GM23338 (cell line): ENCODE measurements around the gene OGA. TPM values are rescaled to one million over a fixed set of nuclear protein-coding genes. Genes with fewer than 3 reads are reported as not detected.

Experiments
- ATAC-seq: fragments of 200-7000 bp; cut with Tn5 transposase; 3 replicates; pipeline ENCODE4 v1.9.1; 2020
- DNase-seq: peaks from one replicate; pipeline ENCODE4 v3.0.0-alpha.2; 2015; ENCODE audit warnings: low spot score
- H2AFZ ChIP-seq: fragments of 200-600 bp; sonication (generic); 2 replicates; pipeline ENCODE4 v1.8.0; 2016; ENCODE audit warnings: antibody characterized with exemption, mild to moderate bottlenecking, moderate library complexity
- H3F3A ChIP-seq: fragments of 200-600 bp; sonication (generic); replicated peaks from 2 replicates; pipeline ENCODE4 v1.8.0; 2017; ENCODE audit warnings: antibody characterized with exemption, mixed run types, low read depth
- H3K27ac ChIP-seq: fragments of 200-600 bp; sonication (generic); 2 replicates; pipeline ENCODE4 v1.6.1; 2016; ENCODE audit warnings: low read depth
- H3K27me3 ChIP-seq: fragments of 200-600 bp; sonication (generic); 2 replicates; pipeline ENCODE4 v1.8.0; 2016; ENCODE audit warnings: mild to moderate bottlenecking, mixed run types, moderate library complexity; ENCODE audit not compliant: insufficient read depth
- H3K36me3 ChIP-seq: fragments of 200-600 bp; sonication (generic); 2 replicates; pipeline ENCODE4 v1.8.0; 2016; ENCODE audit warnings: mild to moderate bottlenecking; ENCODE audit not compliant: insufficient read depth
- H3K4me1 ChIP-seq: fragments of 200-600 bp; sonication (generic); 2 replicates; pipeline ENCODE4 v1.8.0; 2016; ENCODE audit warnings: mild to moderate bottlenecking, moderate library complexity; ENCODE audit not compliant: insufficient read depth
- H3K4me2 ChIP-seq: fragments of 200-600 bp; sonication (generic); 2 replicates; pipeline ENCODE4 v1.7.1; 2017; ENCODE audit warnings: mixed run types
- H3K4me3 ChIP-seq: fragments of 200-600 bp; sonication (generic); 2 replicates; pipeline ENCODE4 v1.6.1; 2016; ENCODE audit warnings: mixed run types
- H3K79me2 ChIP-seq: fragments of 200-600 bp; sonication (generic); replicated peaks from 2 replicates; pipeline ENCODE4 v1.8.0; 2017; ENCODE audit warnings: mild to moderate bottlenecking; ENCODE audit not compliant: insufficient read depth
- H3K9me2 ChIP-seq: fragments of 200-600 bp; sonication (generic); 2 replicates; pipeline ENCODE4 v1.8.0; 2017; ENCODE audit not compliant: insufficient read depth
- H4K20me1 ChIP-seq: fragments of 200-600 bp; sonication (generic); replicated peaks from 2 replicates; pipeline ENCODE4 v1.8.0; 2017; ENCODE audit warnings: mild to moderate bottlenecking; ENCODE audit not compliant: insufficient read depth
- H3K27ac Mint-ChIP-seq: 2 replicates; pipeline ENCODE4 v1.8.0; 2020; ENCODE audit warnings: inconsistent platforms, mild to moderate bottlenecking, moderate library complexity, mixed read lengths
- H3K27me3 Mint-ChIP-seq: 3 replicates; pipeline ENCODE4 v1.8.0; 2022; ENCODE audit warnings: low read depth, mild to moderate bottlenecking, moderate library complexity, mixed read lengths, inconsistent platforms; ENCODE audit not compliant: insufficient read depth, poor library complexity
- H3K36me3 Mint-ChIP-seq: 3 replicates; pipeline ENCODE4 v1.8.0; 2021; ENCODE audit warnings: low read depth, mild to moderate bottlenecking, inconsistent platforms, moderate library complexity, mixed read lengths
- H3K4me1 Mint-ChIP-seq: 3 replicates; pipeline ENCODE4 v1.8.0; 2020; ENCODE audit warnings: mild to moderate bottlenecking, inconsistent platforms, mixed read lengths
- H3K4me3 Mint-ChIP-seq: 3 replicates; pipeline ENCODE4 v1.8.0; 2021; ENCODE audit warnings: moderate library complexity, mild to moderate bottlenecking, inconsistent platforms, mixed read lengths
- H3K9me3 Mint-ChIP-seq: 3 replicates; pipeline ENCODE4 v1.8.0; 2020; ENCODE audit warnings: moderate library complexity, mild to moderate bottlenecking, inconsistent platforms, mixed read lengths
- CREB1 ChIP-seq: fragments of 250-450 bp; sonication (Bioruptor Pico); IDR thresholded peaks from 2 replicates; pipeline ENCODE4 v1.5.0; 2020; ENCODE audit warnings: low read depth, mild to moderate bottlenecking, moderate library complexity
- EZH2phosphoT487 ChIP-seq: fragments of 200-600 bp; sonication (generic); IDR thresholded peaks from one replicate; pipeline ENCODE4 v1.8.1; 2018; ENCODE audit warnings: antibody characterized with exemption; ENCODE audit not compliant: unreplicated experiment
- NANOG ChIP-seq: IDR thresholded peaks from 2 replicates; pipeline ENCODE4 v1.6.1; 2016; ENCODE audit warnings: antibody characterized with exemption, borderline replicate concordance
- ZNF331 ChIP-seq: fragments of 250-450 bp; sonication (Bioruptor Pico); IDR thresholded peaks from 2 replicates; pipeline ENCODE4 v1.5.0; 2020; ENCODE audit warnings: low read depth, mild to moderate bottlenecking, moderate library complexity
- polyA plus RNA-seq: library from polyadenylated mRNA; unstranded; fragments of >200 nt; fragmentation: Nextera tagmentation; extraction: Ambion mirVana; gene quantifications from 2 replicates; pipeline ENCODE4 v1.2.1, GENCODE V29; 2016
- total RNA-seq: library from RNA; depleted of rRNA; stranded (reverse); fragments of >200 nt; shearing (Covaris generic); gene quantifications from 2 replicates; pipeline ENCODE4 v1.2.3, GENCODE V29; 2014
- TF ChIP-seq, protein P1 (sequence below): IDR thresholded peaks from one replicate; pipeline ENCODE4 v1.6.1; 2018; ENCODE audit warnings: antibody characterized with exemption; ENCODE audit not compliant: unreplicated experiment
- TF ChIP-seq, protein P2 (sequence below), 2 experiments: fragments of 200-600 bp in 1 of 2; sonication (generic) in 1 of 2; conservative IDR thresholded peaks; 2 replicates each; pipeline versions ENCODE4 v1.5.1 to v1.6.1; 2016 to 2017; ENCODE audit warnings: antibody characterized with exemption in 2 of 2, low read depth in 2 of 2, mild to moderate bottlenecking in 2 of 2, moderate library complexity in 1 of 2

Gene OGA
- total and polyA plus RNA-seq, 2 experiments from 2014 or later = 68.4 to 131 TPM

DNA sequence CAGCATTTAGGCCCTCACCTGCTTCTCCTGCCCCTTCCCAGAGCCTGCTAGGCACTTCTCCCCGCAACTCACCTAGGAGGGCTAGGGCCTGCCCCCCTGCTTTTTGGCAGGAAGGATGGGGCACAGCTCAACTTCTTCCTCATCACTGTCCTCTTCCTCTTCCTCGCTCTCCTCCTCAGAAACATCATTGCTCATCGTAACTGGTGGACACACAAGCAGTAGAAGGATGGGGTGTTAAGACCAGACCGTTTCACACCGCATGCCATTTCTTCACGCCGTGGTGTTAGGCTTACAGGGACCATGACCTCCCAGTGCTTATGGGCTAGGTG, 36.6 kb downstream of the OGA start (continued):
- TF ChIP-seq, protein P1, sequence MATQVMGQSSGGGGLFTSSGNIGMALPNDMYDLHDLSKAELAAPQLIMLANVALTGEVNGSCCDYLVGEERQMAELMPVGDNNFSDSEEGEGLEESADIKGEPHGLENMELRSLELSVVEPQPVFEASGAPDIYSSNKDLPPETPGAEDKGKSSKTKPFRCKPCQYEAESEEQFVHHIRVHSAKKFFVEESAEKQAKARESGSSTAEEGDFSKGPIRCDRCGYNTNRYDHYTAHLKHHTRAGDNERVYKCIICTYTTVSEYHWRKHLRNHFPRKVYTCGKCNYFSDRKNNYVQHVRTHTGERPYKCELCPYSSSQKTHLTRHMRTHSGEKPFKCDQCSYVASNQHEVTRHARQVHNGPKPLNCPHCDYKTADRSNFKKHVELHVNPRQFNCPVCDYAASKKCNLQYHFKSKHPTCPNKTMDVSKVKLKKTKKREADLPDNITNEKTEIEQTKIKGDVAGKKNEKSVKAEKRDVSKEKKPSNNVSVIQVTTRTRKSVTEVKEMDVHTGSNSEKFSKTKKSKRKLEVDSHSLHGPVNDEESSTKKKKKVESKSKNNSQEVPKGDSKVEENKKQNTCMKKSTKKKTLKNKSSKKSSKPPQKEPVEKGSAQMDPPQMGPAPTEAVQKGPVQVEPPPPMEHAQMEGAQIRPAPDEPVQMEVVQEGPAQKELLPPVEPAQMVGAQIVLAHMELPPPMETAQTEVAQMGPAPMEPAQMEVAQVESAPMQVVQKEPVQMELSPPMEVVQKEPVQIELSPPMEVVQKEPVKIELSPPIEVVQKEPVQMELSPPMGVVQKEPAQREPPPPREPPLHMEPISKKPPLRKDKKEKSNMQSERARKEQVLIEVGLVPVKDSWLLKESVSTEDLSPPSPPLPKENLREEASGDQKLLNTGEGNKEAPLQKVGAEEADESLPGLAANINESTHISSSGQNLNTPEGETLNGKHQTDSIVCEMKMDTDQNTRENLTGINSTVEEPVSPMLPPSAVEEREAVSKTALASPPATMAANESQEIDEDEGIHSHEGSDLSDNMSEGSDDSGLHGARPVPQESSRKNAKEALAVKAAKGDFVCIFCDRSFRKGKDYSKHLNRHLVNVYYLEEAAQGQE = no peak
- no peak for TF ChIP-seq ZNF331 (CRISPR knock-in tag)

DNA sequence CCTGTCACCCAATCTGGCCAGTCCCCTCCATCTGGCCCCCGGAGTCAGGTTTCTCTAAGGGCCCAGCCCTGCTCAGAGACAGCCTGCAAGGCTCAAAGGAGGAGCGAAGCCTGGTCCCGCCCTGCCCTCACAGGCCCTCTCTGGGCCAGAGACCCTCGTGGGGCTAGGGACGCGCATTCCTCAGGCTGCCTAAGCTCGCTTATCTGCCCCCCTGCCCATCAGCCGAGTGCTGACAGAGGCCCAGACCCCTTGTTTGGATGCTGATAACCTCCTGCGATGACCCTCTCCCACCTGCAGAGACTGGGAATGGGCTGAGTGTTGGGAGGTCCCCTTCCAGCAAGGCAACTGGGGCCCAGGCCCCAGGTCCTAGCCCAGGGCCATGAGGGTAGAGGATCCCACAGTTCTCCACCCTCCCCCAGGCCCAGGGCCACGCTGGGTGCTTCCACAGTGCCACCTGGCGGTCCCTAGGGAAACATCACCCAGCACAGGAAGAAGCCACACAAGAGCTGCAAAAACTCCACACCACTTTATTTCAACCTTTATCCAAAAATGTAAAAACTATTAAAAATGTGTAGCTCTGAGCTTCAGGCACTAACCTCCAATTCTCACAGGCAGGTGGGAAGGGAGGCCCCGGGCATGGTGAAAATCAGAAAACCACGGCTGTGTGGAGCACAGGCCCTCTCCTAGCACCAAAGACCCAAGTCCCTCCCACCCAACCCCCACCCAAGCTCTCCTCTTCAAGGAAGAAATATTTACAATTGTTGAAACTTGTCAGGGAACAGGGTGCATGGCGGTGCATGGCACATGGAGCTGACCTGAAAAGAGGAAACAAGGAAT, 37.2 kb downstream of the OGA start:
- TF ChIP-seq CREB1 (CRISPR knock-in tag) (peak; percentile 3; the same call in 1 of the 2 replicates), EZH2phosphoT487 (no peak), NANOG (no peak)
- TF ChIP-seq, protein P2, sequence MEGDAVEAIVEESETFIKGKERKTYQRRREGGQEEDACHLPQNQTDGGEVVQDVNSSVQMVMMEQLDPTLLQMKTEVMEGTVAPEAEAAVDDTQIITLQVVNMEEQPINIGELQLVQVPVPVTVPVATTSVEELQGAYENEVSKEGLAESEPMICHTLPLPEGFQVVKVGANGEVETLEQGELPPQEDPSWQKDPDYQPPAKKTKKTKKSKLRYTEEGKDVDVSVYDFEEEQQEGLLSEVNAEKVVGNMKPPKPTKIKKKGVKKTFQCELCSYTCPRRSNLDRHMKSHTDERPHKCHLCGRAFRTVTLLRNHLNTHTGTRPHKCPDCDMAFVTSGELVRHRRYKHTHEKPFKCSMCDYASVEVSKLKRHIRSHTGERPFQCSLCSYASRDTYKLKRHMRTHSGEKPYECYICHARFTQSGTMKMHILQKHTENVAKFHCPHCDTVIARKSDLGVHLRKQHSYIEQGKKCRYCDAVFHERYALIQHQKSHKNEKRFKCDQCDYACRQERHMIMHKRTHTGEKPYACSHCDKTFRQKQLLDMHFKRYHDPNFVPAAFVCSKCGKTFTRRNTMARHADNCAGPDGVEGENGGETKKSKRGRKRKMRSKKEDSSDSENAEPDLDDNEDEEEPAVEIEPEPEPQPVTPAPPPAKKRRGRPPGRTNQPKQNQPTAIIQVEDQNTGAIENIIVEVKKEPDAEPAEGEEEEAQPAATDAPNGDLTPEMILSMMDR (conservative IDR thresholded peaks at IDR 0.05; ENCODE audit: low read depth in 2 of 2) = peak; percentile 93 to 97
- no peak overlapping the region for H3K27ac ChIP-seq
- DNase-seq = peak; percentile 82

More for the DNA sequence above, 37.2 kb downstream of the OGA start:
- Histone ChIP-seq H4K20me1 (0 out of 2 replicates have a peak, but pooled peaks cover 8% of the 10 kb centered on the region), H3K36me3 (no peaks in the 10 kb centered on the region; the same call in 1 of the 2 replicates), H3K4me3 (peak overlapping the region; percentile 78; the same call in 1 of the 2 replicates), H3K4me2 (peak overlapping the region; percentile 95), H2AFZ (no peak overlapping the region), H3F3A (peaks cover 34% of the 10 kb centered on the region), H3K4me1 (peaks cover 56% of the 10 kb centered on the region), H3K27me3 (peaks cover 32% of the 10 kb centered on the region), H3K79me2 (peaks cover 11% of the 10 kb centered on the region; the same call in 1 of the 2 replicates), H3K9me2 (no peaks in the 10 kb centered on the region)
- H3K4me3 Mint-ChIP-seq = peak overlapping the region; percentile 45
- peaks cover 36% of the 10 kb centered on the region for H3K27me3 Mint-ChIP-seq
- H3K4me1 Mint-ChIP-seq = peaks cover 49% of the 10 kb centered on the region
- no peak overlapping the region for H3K27ac Mint-ChIP-seq
- H3K9me3 Mint-ChIP-seq = no peaks in the 10 kb centered on the region; the same call in 2 of the 3 replicates
- H3K36me3 Mint-ChIP-seq = peaks cover 21% of the 10 kb centered on the region
- peak; percentile 23 for ATAC-seq
